AG04449 (cell line): ENCODE data around the gene SLC17A7.

Experiments
- CTCF ChIA-PET: fragments of 350-600 bp; formaldehyde crosslinking; extraction: SDS; loops from one replicate; lab custom pipeline; 2021; ENCODE audit warnings: antibody characterized with exemption; lab: Yijun Ruan, JAX
- POLR2A ChIA-PET: fragments of 400-600, 350-600 bp; formaldehyde crosslinking; extraction: SDS; loops from one replicate; lab custom pipeline; 2020; ENCODE audit warnings: antibody characterized with exemption, inconsistent platforms; lab: Yijun Ruan, JAX
- DNase-seq: peaks from one replicate; pipeline ENCODE4 v3.0.0-alpha.2; 2010; ENCODE audit warnings: low read depth, low spot score
- H3K4me3 ChIP-seq: 2 replicates; pipeline ENCODE4 v1.5.1; 2011; ENCODE audit warnings: low read depth, mild to moderate bottlenecking, control low read depth, low read length
- CTCF ChIP-seq: IDR thresholded peaks from one replicate; pipeline ENCODE4 v1.5.1; 2011; ENCODE audit warnings: mild to moderate bottlenecking, moderate library complexity, low read length, control low read depth, inconsistent platforms; ENCODE audit not compliant: insufficient read depth; ENCODE audit errors: missing control alignments

SLC17A7 gene

GRCh38 chr19:49380391-49380790 is 60.9 kb downstream of the SLC17A7 start:
- ChIA-PET POLR2A (no interaction called here), CTCF (interaction anchor here (0.9 to 3.7 kb wide), 4 partner anchors 9 to 155 kb away, joined by 3 to 18 read pairs (median 3); no protein-coding TSS in a partner anchor)
- no peak for DNase-seq

More at GRCh38 chr19:49380391-49380790, 60.9 kb downstream of the SLC17A7 start:
- no peak for TF ChIP-seq CTCF
- H3K4me3 ChIP-seq, result no peak overlapping the region
